K562 (cell line): Measurements from ENCODE around the gene RUFY2. TPM values are rescaled to one million over a fixed set of nuclear protein-coding genes. Genes with fewer than 3 reads are reported as not detected.

ENCODE experiments used
- ATAC-seq: fragments of 200-7000 bp; cut with Tn5 transposase; 3 replicates; pipeline ENCODE4 v1.9.1; 2020; ENCODE audit warnings: moderate library complexity
- BruUV-seq: library from RNA; stranded (reverse); fragments of 400-500 nt; replicated peaks from 2 replicates; lab custom pipeline; 2021; lab: Mats Ljungman, UMichigan
- CTCF ChIA-PET: fragments of 300-600 bp; formaldehyde crosslinking; extraction: SDS; loops from one replicate; lab custom pipeline; 2021; ENCODE audit warnings: low intra/inter-chr PET ratio; lab: Yijun Ruan, JAX
- POLR2A ChIA-PET: fragments of 300-600, 350-650 bp; sonication (Branson Sonifier 250); formaldehyde crosslinking; extraction: SDS; loops from one replicate; lab custom pipeline; 2021; ENCODE audit warnings: antibody characterized with exemption, inconsistent platforms; lab: Yijun Ruan, JAX
- DNase-seq, 4 experiments: peaks; one replicate each; pipeline versions ENCODE4 v3.0.0 to v3.0.0-alpha.2; 2011 to 2018; ENCODE audit warnings: low spot score in 3 of 4, mixed read lengths in 3 of 4; ENCODE audit errors: extremely low read depth in 1 of 4
- FAIRE-seq: peaks from 2 replicates; lab custom pipeline; 2011; peaks lifted over from hg19 to GRCh38; lab: Jason Lieb, UNC
- H2AFZ ChIP-seq: 2 replicates; pipeline ENCODE4 v1.6.0; 2011; ENCODE audit warnings: low read depth, low read length, control low read depth, inconsistent platforms
- H3K27ac ChIP-seq: fragments of 200-600 bp; 3 replicates; pipeline ENCODE4 v1.8.0; 2011; ENCODE audit warnings: low read depth, mild to moderate bottlenecking, control low read depth, inconsistent platforms, low read length, moderate library complexity, mixed read lengths; ENCODE audit errors: extremely low read depth
- H3K27me3 ChIP-seq, 2 experiments: fragments of 300-600 bp in 1 of 2; 2 replicates in 1 of 2; 3 replicates in 1 of 2; pipeline versions ENCODE4 v1.6.0 to v1.8.0; 2011; ENCODE audit warnings: inconsistent platforms in 2 of 2, low read length in 2 of 2, mild to moderate bottlenecking in 1 of 2, mixed read lengths in 1 of 2, moderate library complexity in 1 of 2; ENCODE audit not compliant: control insufficient read depth in 2 of 2, insufficient read depth in 2 of 2
- H3K36me3 ChIP-seq: fragments of 300-600 bp; 3 replicates; pipeline ENCODE4 v1.8.0; 2011; ENCODE audit warnings: mild to moderate bottlenecking, low read length, inconsistent platforms; ENCODE audit not compliant: control insufficient read depth, insufficient read depth
- H3K4me1 ChIP-seq, 2 experiments: fragments of 200-600 bp in 1 of 2; replicated peaks in 1 of 2; 2 replicates in 1 of 2; 3 replicates in 1 of 2; pipeline versions ENCODE4 v1.5.1 to v1.8.0; 2011; ENCODE audit warnings: inconsistent platforms in 2 of 2, low read length in 2 of 2, mild to moderate bottlenecking in 1 of 2, mixed read lengths in 1 of 2, moderate library complexity in 1 of 2; ENCODE audit not compliant: control insufficient read depth in 2 of 2, insufficient read depth in 2 of 2
- H3K4me2 ChIP-seq: 2 replicates; pipeline ENCODE4 v1.6.1; 2011; ENCODE audit warnings: low read length, control low read depth, inconsistent platforms, mixed read lengths; ENCODE audit not compliant: insufficient read depth
- H3K4me3 ChIP-seq: fragments of 200-600 bp; sonication (generic), shearing (Covaris generic); 2 replicates; pipeline ENCODE4 v1.5.1; 2016; ENCODE audit warnings: control low read depth, inconsistent platforms
- H3K79me2 ChIP-seq: fragments of 200-600 bp; 3 replicates; pipeline ENCODE4 v1.8.0; 2011; ENCODE audit warnings: low read length, inconsistent platforms; ENCODE audit not compliant: control insufficient read depth, insufficient read depth
- H3K9ac ChIP-seq, 2 experiments: 2 replicates each; pipeline versions ENCODE4 v1.6.0 to v1.6.1; 2011; ENCODE audit warnings: low read depth in 2 of 2, low read length in 2 of 2, control low read depth in 1 of 2, inconsistent platforms in 1 of 2, mild to moderate bottlenecking in 1 of 2, mixed read lengths in 1 of 2; ENCODE audit not compliant: insufficient read depth in 1 of 2
- H3K9me1 ChIP-seq: one replicate; pipeline ENCODE4 v1.6.0; 2011; ENCODE audit warnings: inconsistent platforms, mild to moderate bottlenecking, low read length, moderate library complexity; ENCODE audit not compliant: control insufficient read depth, insufficient read depth
- H3K9me3 ChIP-seq: replicated peaks from 2 replicates; pipeline ENCODE4 v1.5.1; 2011; ENCODE audit warnings: low read depth, low read length, inconsistent platforms; ENCODE audit not compliant: control insufficient read depth, insufficient read depth
- H4K20me1 ChIP-seq: replicated peaks from 2 replicates; pipeline ENCODE4 v1.6.1; 2011; ENCODE audit warnings: low read length, inconsistent platforms, mixed read lengths; ENCODE audit not compliant: control insufficient read depth, insufficient read depth
- BRD4 ChIP-seq: fragments of 200-600 bp; sonication (generic); IDR thresholded peaks from 2 replicates; pipeline ENCODE4 v1.6.1; 2017; ENCODE audit warnings: inconsistent platforms
- EGR1 ChIP-seq: fragments of 450-650 bp; conservative IDR thresholded peaks from 2 replicates; pipeline ENCODE4 v1.6.1; 2017; ENCODE audit warnings: mild to moderate bottlenecking
- ERF ChIP-seq: fragments of 450-650 bp; formaldehyde crosslinking; IDR thresholded peaks from 2 replicates; pipeline ENCODE4 v1.4.0; 2020; ENCODE audit warnings: mild to moderate bottlenecking, mixed read lengths
- ETS2 ChIP-seq: IDR thresholded peaks from 2 replicates; pipeline ENCODE4 v1.6.1; 2016; ENCODE audit warnings: borderline replicate concordance, missing genetic modification characterization, mild to moderate bottlenecking, moderate library complexity, missing compliant biosample characterization; ENCODE audit not compliant: poor library complexity, severe bottlenecking
- MIER1 ChIP-seq: fragments of 450-650 bp; IDR thresholded peaks from 2 replicates; pipeline ENCODE4 v1.6.1; 2016; ENCODE audit warnings: antibody characterized with exemption, mild to moderate bottlenecking, low read depth
- RFX1 ChIP-seq: fragments of 450-650 bp; IDR thresholded peaks from 2 replicates; pipeline ENCODE4 v1.6.1; 2016; ENCODE audit warnings: mild to moderate bottlenecking, moderate library complexity
- ZNF23 ChIP-seq: fragments of 250-450 bp; sonication (Bioruptor Pico); IDR thresholded peaks from 2 replicates; pipeline ENCODE4 v1.4.0; 2020; ENCODE audit warnings: mild to moderate bottlenecking
- ZNF77 ChIP-seq: fragments of 250-450 bp; sonication (Bioruptor Pico); IDR thresholded peaks from 2 replicates; pipeline ENCODE4 v1.5.0; 2020
- WGBS: fragments of 100-300 bp; shearing (Covaris generic); methylation state at CpG from one replicate; pipeline ENCODE4 v1.1.6; 2016; ENCODE audit warnings: low coverage, mixed read lengths; ENCODE audit not compliant: insufficient coverage; ENCODE audit errors: missing lambda C conversion rate; 5-methylcytosine and 5-hydroxymethylcytosine counted together
- in situ Hi-C: fragments of 300-500 bp; cut with MboI; formaldehyde crosslinking; loops from 4 replicates; pipeline ENCODE4 v1.15.0; 2018; ENCODE audit warnings: inconsistent platforms, mixed read lengths
- intact Hi-C: fragments of 100-400 bp; cut with micrococcal nuclease; formaldehyde crosslinking; loops from 2 replicates; pipeline ENCODE4 v1.14.2; 2022
- polyA plus RNA-seq, 8 experiments: library from polyadenylated mRNA; depleted of rRNA in 4 of 8; stranded (reverse) in 5 of 8; unstranded in 3 of 8; fragments of >200 nt; fragmentation: Nextera tagmentation in 2 of 8; fragmentation: Illumina TruSeq in 1 of 8; extraction: Ambion mirVana in 2 of 8; extraction: Trizol in 1 of 8; gene quantifications; 2 replicates each; pipeline versions ENCODE4 v1.2.1 to v1.2.3, GENCODE V29; 2011 to 2014; ENCODE audit warnings: inconsistent platforms in 1 of 8, missing spikeins in 1 of 8
- total RNA-seq, 7 experiments: library from RNA; depleted of rRNA in 6 of 7; stranded (reverse); fragments of >200 nt in 6 of 7; fragmentation: Illumina TruSeq in 2 of 7; extraction: Trizol in 2 of 7; gene quantifications; 2 replicates each; pipeline versions ENCODE4 v1.2.1 to v1.2.3, GENCODE V29; 2011 to 2021; ENCODE audit warnings: low replicate concordance in 1 of 7
- TF ChIP-seq, protein P1 (sequence below): fragments of 250-450 bp; sonication (Bioruptor Pico); IDR thresholded peaks from 2 replicates; pipeline ENCODE4 v1.4.0; 2020
- TF ChIP-seq, protein P2 (sequence below): sonication (generic); formaldehyde crosslinking; IDR thresholded peaks from 2 replicates; pipeline ENCODE4 v1.8.0; 2022; ENCODE audit warnings: missing genetic modification reagents, mild to moderate bottlenecking, moderate library complexity, borderline replicate concordance
- TF ChIP-seq, protein P3 (sequence below): sonication (generic); formaldehyde crosslinking; IDR thresholded peaks from 2 replicates; pipeline ENCODE4 v1.8.1; 2022; ENCODE audit warnings: missing genetic modification reagents
- TF ChIP-seq, protein P4 (sequence below): sonication (generic); formaldehyde crosslinking; IDR thresholded peaks from 2 replicates; pipeline ENCODE4 v1.8.0; 2022; ENCODE audit warnings: missing genetic modification reagents, mild to moderate bottlenecking, borderline replicate concordance
- TF ChIP-seq, protein P5 (sequence below): fragments of 250-450 bp; sonication (Bioruptor Pico); IDR thresholded peaks from 2 replicates; pipeline ENCODE4 v1.4.0; 2020

The RUFY2 gene
- total and polyA plus RNA-seq, 9 of the 15 experiments (the other 6 are each of a cell fraction or from before 2014, with no cell fraction given), result 3.7 to 20.1 (median 12.6) TPM

DNA sequence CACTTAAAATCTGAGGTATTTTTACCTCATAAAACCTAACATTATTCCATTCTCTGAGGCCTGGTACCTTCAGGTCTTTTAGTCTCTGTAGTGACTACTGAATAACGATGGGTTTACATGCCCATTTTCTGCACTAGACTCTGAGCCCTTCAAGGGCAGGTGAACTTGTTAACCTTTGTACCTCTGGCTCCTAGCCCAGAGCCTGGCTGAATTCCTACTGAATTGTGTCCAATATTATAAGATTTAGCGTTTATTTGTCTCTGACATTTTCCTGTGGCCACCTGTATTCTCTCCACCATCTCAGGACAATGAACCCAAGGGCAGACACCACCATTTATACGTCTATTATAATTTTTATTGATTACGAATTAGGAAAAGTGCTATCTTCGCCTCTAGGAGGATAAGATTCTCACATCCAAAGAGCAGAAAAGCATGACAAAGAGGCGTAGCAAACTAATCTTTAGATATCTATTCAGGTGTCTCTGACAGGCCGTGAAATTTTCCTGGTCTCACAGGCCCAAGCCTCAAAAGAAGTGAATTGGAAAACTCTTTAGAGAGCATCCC, 103.1 kb downstream of the RUFY2 start:
- POLR2A ChIA-PET, result interaction anchor here (0.7 kb wide), 1 partner anchor 11 kb away, joined by 4 read pairs; no protein-coding TSS in a partner anchor
- whole genome bisulfite sequencing, result 15% methylated on average over 7 of the region's 7 CpGs
- no peak for FAIRE-seq
- TF ChIP-seq ERF (no peak), BRD4 (no peak), ZNF77 (CRISPR knock-in tag) (no peak), MIER1 (no peak), ZNF23 (CRISPR knock-in tag) (no peak), RFX1 (no peak), EGR1 (no peak), ETS2 (no peak)
- TF ChIP-seq, protein P1, sequence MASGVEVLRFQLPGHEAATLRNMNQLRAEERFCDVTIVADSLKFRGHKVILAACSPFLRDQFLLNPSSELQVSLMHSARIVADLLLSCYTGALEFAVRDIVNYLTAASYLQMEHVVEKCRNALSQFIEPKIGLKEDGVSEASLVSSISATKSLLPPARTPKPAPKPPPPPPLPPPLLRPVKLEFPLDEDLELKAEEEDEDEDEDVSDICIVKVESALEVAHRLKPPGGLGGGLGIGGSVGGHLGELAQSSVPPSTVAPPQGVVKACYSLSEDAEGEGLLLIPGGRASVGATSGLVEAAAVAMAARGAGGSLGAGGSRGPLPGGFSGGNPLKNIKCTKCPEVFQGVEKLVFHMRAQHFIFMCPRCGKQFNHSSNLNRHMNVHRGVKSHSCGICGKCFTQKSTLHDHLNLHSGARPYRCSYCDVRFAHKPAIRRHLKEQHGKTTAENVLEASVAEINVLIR (CRISPR knock-in tag), result no peak
- TF ChIP-seq, protein P2, sequence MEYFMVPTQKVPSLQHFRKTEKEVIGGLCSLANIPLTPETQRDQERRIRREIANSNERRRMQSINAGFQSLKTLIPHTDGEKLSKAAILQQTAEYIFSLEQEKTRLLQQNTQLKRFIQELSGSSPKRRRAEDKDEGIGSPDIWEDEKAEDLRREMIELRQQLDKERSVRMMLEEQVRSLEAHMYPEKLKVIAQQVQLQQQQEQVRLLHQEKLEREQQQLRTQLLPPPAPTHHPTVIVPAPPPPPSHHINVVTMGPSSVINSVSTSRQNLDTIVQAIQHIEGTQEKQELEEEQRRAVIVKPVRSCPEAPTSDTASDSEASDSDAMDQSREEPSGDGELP, result no peak
- TF ChIP-seq, protein P3, sequence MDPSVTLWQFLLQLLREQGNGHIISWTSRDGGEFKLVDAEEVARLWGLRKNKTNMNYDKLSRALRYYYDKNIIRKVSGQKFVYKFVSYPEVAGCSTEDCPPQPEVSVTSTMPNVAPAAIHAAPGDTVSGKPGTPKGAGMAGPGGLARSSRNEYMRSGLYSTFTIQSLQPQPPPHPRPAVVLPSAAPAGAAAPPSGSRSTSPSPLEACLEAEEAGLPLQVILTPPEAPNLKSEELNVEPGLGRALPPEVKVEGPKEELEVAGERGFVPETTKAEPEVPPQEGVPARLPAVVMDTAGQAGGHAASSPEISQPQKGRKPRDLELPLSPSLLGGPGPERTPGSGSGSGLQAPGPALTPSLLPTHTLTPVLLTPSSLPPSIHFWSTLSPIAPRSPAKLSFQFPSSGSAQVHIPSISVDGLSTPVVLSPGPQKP, result no peak
- TF ChIP-seq, protein P4, sequence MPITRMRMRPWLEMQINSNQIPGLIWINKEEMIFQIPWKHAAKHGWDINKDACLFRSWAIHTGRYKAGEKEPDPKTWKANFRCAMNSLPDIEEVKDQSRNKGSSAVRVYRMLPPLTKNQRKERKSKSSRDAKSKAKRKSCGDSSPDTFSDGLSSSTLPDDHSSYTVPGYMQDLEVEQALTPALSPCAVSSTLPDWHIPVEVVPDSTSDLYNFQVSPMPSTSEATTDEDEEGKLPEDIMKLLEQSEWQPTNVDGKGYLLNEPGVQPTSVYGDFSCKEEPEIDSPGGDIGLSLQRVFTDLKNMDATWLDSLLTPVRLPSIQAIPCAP (CRISPR knock-in tag), result no peak
- TF ChIP-seq, protein P5, sequence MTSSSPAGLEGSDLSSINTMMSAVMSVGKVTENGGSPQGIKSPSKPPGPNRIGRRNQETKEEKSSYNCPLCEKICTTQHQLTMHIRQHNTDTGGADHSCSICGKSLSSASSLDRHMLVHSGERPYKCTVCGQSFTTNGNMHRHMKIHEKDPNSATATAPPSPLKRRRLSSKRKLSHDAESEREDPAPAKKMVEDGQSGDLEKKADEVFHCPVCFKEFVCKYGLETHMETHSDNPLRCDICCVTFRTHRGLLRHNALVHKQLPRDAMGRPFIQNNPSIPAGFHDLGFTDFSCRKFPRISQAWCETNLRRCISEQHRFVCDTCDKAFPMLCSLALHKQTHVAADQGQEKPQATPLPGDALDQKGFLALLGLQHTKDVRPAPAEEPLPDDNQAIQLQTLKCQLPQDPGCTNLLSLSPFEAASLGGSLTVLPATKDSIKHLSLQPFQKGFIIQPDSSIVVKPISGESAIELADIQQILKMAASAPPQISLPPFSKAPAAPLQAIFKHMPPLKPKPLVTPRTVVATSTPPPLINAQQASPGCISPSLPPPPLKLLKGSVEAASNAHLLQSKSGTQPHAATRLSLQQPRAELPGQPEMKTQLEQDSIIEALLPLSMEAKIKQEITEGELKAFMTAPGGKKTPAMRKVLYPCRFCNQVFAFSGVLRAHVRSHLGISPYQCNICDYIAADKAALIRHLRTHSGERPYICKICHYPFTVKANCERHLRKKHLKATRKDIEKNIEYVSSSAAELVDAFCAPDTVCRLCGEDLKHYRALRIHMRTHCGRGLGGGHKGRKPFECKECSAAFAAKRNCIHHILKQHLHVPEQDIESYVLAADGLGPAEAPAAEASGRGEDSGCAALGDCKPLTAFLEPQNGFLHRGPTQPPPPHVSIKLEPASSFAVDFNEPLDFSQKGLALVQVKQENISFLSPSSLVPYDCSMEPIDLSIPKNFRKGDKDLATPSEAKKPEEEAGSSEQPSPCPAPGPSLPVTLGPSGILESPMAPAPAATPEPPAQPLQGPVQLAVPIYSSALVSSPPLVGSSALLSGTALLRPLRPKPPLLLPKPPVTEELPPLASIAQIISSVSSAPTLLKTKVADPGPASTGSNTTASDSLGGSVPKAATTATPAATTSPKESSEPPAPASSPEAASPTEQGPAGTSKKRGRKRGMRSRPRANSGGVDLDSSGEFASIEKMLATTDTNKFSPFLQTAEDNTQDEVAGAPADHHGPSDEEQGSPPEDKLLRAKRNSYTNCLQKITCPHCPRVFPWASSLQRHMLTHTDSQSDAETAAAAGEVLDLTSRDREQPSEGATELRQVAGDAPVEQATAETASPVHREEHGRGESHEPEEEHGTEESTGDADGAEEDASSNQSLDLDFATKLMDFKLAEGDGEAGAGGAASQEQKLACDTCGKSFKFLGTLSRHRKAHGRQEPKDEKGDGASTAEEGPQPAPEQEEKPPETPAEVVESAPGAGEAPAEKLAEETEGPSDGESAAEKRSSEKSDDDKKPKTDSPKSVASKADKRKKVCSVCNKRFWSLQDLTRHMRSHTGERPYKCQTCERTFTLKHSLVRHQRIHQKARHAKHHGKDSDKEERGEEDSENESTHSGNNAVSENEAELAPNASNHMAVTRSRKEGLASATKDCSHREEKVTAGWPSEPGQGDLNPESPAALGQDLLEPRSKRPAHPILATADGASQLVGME (CRISPR knock-in tag), result no peak

More for the DNA sequence above, 103.1 kb downstream of the RUFY2 start:
- no peak overlapping the region for H3K4me2 ChIP-seq
- intact Hi-C loops (loop anchor here (5.0 kb wide), 1 partner anchor 142 kb away; no protein-coding TSS in a partner anchor), in situ Hi-C loops (loop anchor here (5.0 to 10.0 kb wide), 3 partner anchors 92 to 519 kb away; no protein-coding TSS in a partner anchor)
- BruUV-seq, result no TSS peak
- no peak for ATAC-seq
- CTCF ChIA-PET, result no interaction called here
- H2AFZ ChIP-seq, result no peak overlapping the region
- no peak for DNase-seq
- H3K9me1 ChIP-seq, result no peaks in the 10 kb centered on the region
- no peaks in the 10 kb centered on the region for H3K4me1 ChIP-seq
- no peak overlapping the region for H3K4me3 ChIP-seq
- H3K36me3 ChIP-seq, result no peaks in the 10 kb centered on the region
- no peak overlapping the region for H3K9ac ChIP-seq
- H3K27me3 ChIP-seq, result no peaks in the 10 kb centered on the region
- no peaks in the 10 kb centered on the region for H3K79me2 ChIP-seq
- H4K20me1 ChIP-seq, result no peaks in the 10 kb centered on the region
- H3K27ac ChIP-seq, result no peak overlapping the region
- no peaks in the 10 kb centered on the region for H3K9me3 ChIP-seq
